ENCODE results near the gene STK39. TPM values are rescaled to one million over a fixed set of nuclear protein-coding genes. Genes with fewer than 3 reads are reported as not detected.

STK39 gene
- total RNA-seq, 1 experiment from 2014 or later = 22.1 TPM

DNA sequence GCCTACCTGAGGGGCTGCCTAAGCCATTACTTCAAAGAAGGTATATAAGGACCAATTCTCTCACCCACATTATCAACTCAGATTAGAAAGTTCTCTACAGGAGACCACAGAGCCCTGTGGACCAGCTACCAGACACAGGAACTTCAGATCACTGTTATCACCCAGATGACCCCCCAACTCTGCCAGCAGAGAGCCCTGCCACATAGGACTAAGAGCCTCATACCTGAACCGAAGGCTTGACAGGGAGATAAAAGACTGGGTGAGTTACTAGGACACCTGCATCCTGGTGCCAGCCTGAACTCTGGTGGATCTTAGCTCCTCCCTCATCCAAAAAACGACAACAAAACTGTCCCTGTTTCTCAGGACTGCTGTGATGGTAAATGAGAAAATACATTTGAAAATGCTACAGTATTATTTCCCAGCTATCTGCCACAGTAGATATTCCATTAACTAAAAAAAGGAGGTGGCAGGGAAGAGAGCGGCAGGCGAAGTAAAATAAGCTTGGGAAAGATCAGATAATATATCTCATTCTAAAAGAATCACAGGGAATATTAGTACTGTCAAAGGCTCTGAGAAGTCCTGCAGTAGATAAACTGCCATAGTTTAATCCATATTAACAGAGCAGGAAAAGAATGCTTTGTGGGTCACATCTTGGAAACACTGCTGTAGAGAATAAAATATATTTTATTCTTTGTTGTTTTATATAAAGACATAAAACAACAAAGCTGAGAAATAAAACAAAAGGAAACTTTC, 79.7 kb downstream of the STK39 start:
- Mint-ChIP-seq H3K27me3 (ENCODE audit: low read depth) (no peaks in the 10 kb centered on the region), H3K36me3 (ENCODE audit: insufficient read depth in 1 of 3, low read depth in 3 of 3) (peaks cover 0 to 10% (median 7%) of the 10 kb centered on the region in 3 experiments; a peak in 3 of 7 replicates), H3K4me1 (peaks cover 40 to 46% of the 10 kb centered on the region in 2 experiments), H3K9me3 (no peaks in the 10 kb centered on the region), H3K4me3 (no peak overlapping the region), H3K27ac (no peak overlapping the region; a peak in 1 of 7 replicates)
- H3K4me1 ChIP-seq (ENCODE audit: insufficient read depth, low read length) = peaks cover 2% of the 10 kb centered on the region; the same call in 1 of the 2 replicates
- H3K9me3 ChIP-seq (ENCODE audit: control insufficient read depth, low read depth, low read length) = no peaks in the 10 kb centered on the region
- H4K20me1 ChIP-seq (ENCODE audit: control insufficient read depth, insufficient read depth, insufficient read length) = no peaks in the 10 kb centered on the region
- no peak overlapping the region for H2BK120ac ChIP-seq (ENCODE audit: low read depth, low read length, poor library complexity, severe bottlenecking)
- no peak overlapping the region for H4K5ac ChIP-seq (ENCODE audit: insufficient read length, low read depth, low read length)
- no peak overlapping the region for H3K18ac ChIP-seq (ENCODE audit: insufficient read length, low read depth, low read length)
- TF ChIP-seq, protein P1, sequence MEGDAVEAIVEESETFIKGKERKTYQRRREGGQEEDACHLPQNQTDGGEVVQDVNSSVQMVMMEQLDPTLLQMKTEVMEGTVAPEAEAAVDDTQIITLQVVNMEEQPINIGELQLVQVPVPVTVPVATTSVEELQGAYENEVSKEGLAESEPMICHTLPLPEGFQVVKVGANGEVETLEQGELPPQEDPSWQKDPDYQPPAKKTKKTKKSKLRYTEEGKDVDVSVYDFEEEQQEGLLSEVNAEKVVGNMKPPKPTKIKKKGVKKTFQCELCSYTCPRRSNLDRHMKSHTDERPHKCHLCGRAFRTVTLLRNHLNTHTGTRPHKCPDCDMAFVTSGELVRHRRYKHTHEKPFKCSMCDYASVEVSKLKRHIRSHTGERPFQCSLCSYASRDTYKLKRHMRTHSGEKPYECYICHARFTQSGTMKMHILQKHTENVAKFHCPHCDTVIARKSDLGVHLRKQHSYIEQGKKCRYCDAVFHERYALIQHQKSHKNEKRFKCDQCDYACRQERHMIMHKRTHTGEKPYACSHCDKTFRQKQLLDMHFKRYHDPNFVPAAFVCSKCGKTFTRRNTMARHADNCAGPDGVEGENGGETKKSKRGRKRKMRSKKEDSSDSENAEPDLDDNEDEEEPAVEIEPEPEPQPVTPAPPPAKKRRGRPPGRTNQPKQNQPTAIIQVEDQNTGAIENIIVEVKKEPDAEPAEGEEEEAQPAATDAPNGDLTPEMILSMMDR (conservative IDR thresholded peaks at IDR 0.05) = no peak
- H3K23ac ChIP-seq (ENCODE audit: insufficient read length, low read depth, low read length) = no peak overlapping the region
- no peak overlapping the region for H3K27ac ChIP-seq (ENCODE audit: insufficient read length, low read depth, low read length)
- H3K4ac ChIP-seq (ENCODE audit: low read depth, low read length) = no peak overlapping the region
- H2AK5ac ChIP-seq (ENCODE audit: insufficient read length, low read length) = no peak overlapping the region
- no CpG with 5 or more reads among the region's 4 CpGs for WGBS (ENCODE audit: extremely low coverage, insufficient read length, low lambda C conversion rate)
- H2BK12ac ChIP-seq (ENCODE audit: insufficient read length, low read depth, low read length) = no peak overlapping the region
- H3K14ac ChIP-seq (ENCODE audit: insufficient read depth, low read length) = no peak overlapping the region
- no peak for DNase-seq
- no peaks in the 10 kb centered on the region for H3K27me3 ChIP-seq (ENCODE audit: insufficient read depth, low read length)
- H2BK20ac ChIP-seq (ENCODE audit: low read depth, low read length, poor library complexity, severe bottlenecking) = no peak overlapping the region
- no peak overlapping the region for H3K9ac ChIP-seq (ENCODE audit: extremely low read depth, insufficient read length, low read length)
- H3K79me1 ChIP-seq (ENCODE audit: insufficient read depth, low read depth, low read length, poor library complexity, severe bottlenecking) = no peaks in the 10 kb centered on the region
- H2BK15ac ChIP-seq (ENCODE audit: low read depth, low read length) = no peak overlapping the region; the same call in 1 of the 2 replicates
- no peaks in the 10 kb centered on the region for H3K23me2 ChIP-seq (ENCODE audit: insufficient read length, low read depth, low read length, poor library complexity, severe bottlenecking)
- no peak overlapping the region for H3K56ac ChIP-seq (ENCODE audit: insufficient read length, low read depth, low read length)
- H2AFZ ChIP-seq (ENCODE audit: low read length) = no peak overlapping the region
- no peak overlapping the region for H3K4me2 ChIP-seq (ENCODE audit: insufficient read depth, insufficient read length, low read length)
- H3T11ph ChIP-seq (ENCODE audit: low read length) = no peak overlapping the region
- H3K79me2 ChIP-seq (ENCODE audit: insufficient read depth, low read length) = peaks cover 2% of the 10 kb centered on the region; the same call in 1 of the 2 replicates
- H4K91ac ChIP-seq (ENCODE audit: insufficient read length, low read depth, low read length) = no peak overlapping the region
- no peak overlapping the region for H2BK5ac ChIP-seq (ENCODE audit: insufficient read length, low read length)
- H4K8ac ChIP-seq (replicated peaks; ENCODE audit: insufficient read length, low read depth, low read length) = no peak overlapping the region
